HCT116 (cell line): ENCODE results near the gene ZDHHC3.

Source experiments
- CTCF ChIP-seq, 3 experiments: fragments of 200-600 bp in 1 of 3; sonication (generic) in 1 of 3; IDR thresholded peaks in 2 of 3; conservative IDR thresholded peaks in 1 of 3; 2 replicates each; pipeline ENCODE4 v1.5.1; 2012 to 2017; ENCODE audit warnings: low read depth in 2 of 3, low read length in 2 of 3, antibody characterized with exemption in 1 of 3, borderline replicate concordance in 1 of 3, control low read depth in 1 of 3, mild to moderate bottlenecking in 1 of 3, mixed read lengths in 1 of 3, mixed run types in 1 of 3, moderate library complexity in 1 of 3; ENCODE audit not compliant: insufficient read depth in 1 of 3
- POLR2A ChIP-seq: IDR thresholded peaks from 2 replicates; pipeline ENCODE4 v1.7.0; 2011; ENCODE audit warnings: borderline replicate concordance; ENCODE audit not compliant: insufficient read depth, insufficient read length; ENCODE audit errors: extremely low read depth
- POLR2AphosphoS5 ChIP-seq: IDR thresholded peaks from 2 replicates; pipeline ENCODE4 v1.6.1; 2011; ENCODE audit warnings: mild to moderate bottlenecking, low read depth, low read length, moderate library complexity
- REST ChIP-seq: IDR thresholded peaks from 2 replicates; pipeline ENCODE4 v1.6.1; 2012; ENCODE audit warnings: low read depth
- ZNF274 ChIP-seq: fragments of 200-500 bp; sonication (Bioruptor generic); IDR thresholded peaks from 2 replicates; pipeline ENCODE4 v1.6.1; 2014; ENCODE audit warnings: mild to moderate bottlenecking, low read depth, low read length, inconsistent platforms

DNA sequence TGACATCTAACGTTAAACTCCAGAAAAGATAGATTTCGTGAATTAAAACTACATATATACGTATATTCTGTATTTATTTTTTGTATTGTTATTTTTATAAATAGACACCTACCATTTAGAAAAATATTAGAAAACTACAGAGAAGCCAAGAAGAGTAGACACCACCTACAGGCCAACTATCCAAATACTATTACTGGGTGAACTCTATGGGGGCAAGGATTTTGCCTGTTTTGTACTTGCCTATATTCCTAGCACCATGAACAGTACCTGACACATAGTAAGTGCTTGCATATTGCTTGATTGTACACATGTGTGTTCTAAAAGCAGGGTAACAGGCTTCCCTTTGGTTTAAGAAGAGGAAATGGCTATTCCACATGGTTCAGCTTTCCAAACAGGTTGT, 25.8 kb upstream of the ZDHHC3 start:
- TF ChIP-seq CTCF (IDR thresholded peaks at IDR 0.05 in 2 of 3, conservative IDR thresholded peaks at IDR 0.05 in 1 of 3; ENCODE audit: borderline replicate concordance in 1 of 3, insufficient read depth in 1 of 3, low read depth in 2 of 3, low read length in 2 of 3) = peak in 2 of 3 experiments; percentile 14 to 22; a peak in 2 of 6 replicates
- no peak for TF ChIP-seq REST
- TF ChIP-seq ZNF274 = no peak
- no peak for TF ChIP-seq POLR2AphosphoS5
- TF ChIP-seq POLR2A = no peak
